Liver (tissue), 9 donors: ENCODE results near the gene HYCC1. TPM values are rescaled to one million over a fixed set of nuclear protein-coding genes. Genes with fewer than 3 reads are reported as not detected.

ENCODE experiments used
- DNase-seq: peaks from one replicate; pipeline ENCODE4 v3.0.0-alpha.2; 2017; ENCODE audit warnings: low spot score
- H3K27ac ChIP-seq, 2 donors: one replicate each; pipeline ENCODE4 v1.7.0; 2013; ENCODE audit warnings: inconsistent platforms in 2 of 2, low read length in 2 of 2, control low read depth in 1 of 2, low read depth in 1 of 2, mild to moderate bottlenecking in 1 of 2
- H3K27me3 ChIP-seq, 4 donors: one replicate each; pipeline versions ENCODE4 v1.6.1 to v1.7.0; 2013; ENCODE audit warnings: low read length in 3 of 4, inconsistent platforms in 1 of 4, mild to moderate bottlenecking in 1 of 4, moderate library complexity in 1 of 4; ENCODE audit not compliant: control insufficient read depth in 4 of 4, insufficient read depth in 4 of 4
- H3K36me3 ChIP-seq, 4 donors: one replicate each; pipeline versions ENCODE4 v1.6.1 to v1.7.0; 2013; ENCODE audit warnings: low read length in 3 of 4, mild to moderate bottlenecking in 3 of 4, low read depth in 1 of 4, moderate library complexity in 1 of 4; ENCODE audit not compliant: control insufficient read depth in 4 of 4, insufficient read depth in 3 of 4
- H3K4me1 ChIP-seq, 4 donors: one replicate each; pipeline versions ENCODE4 v1.6.1 to v1.7.0; 2013; ENCODE audit warnings: low read length in 3 of 4, mild to moderate bottlenecking in 3 of 4, moderate library complexity in 1 of 4; ENCODE audit not compliant: control insufficient read depth in 4 of 4, insufficient read depth in 4 of 4
- H3K4me3 ChIP-seq, 3 donors: one replicate each; pipeline versions ENCODE4 v1.6.1 to v1.7.0; 2013; ENCODE audit warnings: low read length in 3 of 3, control low read depth in 1 of 3, low read depth in 1 of 3, mild to moderate bottlenecking in 1 of 3
- H3K9ac ChIP-seq, 2 donors: one replicate each; pipeline ENCODE4 v1.7.0; 2013; ENCODE audit warnings: low read length in 2 of 2, mild to moderate bottlenecking in 2 of 2, moderate library complexity in 2 of 2, control low read depth in 1 of 2, low read depth in 1 of 2
- H3K9me3 ChIP-seq, 4 donors: one replicate each; pipeline versions ENCODE4 v1.6.1 to v1.7.0; 2013; ENCODE audit warnings: low read length in 3 of 4; ENCODE audit not compliant: control insufficient read depth in 4 of 4
- CTCF ChIP-seq: fragments of 150-350 bp; IDR thresholded peaks from 2 replicates; pipeline ENCODE4 v1.5.1; 2017; ENCODE audit warnings: improper control_type of control experiment, low read depth, low read length; ENCODE audit not compliant: missing input control
- EGR1 ChIP-seq, 2 donors: IDR thresholded peaks; 2 replicates each; pipeline ENCODE4 v1.6.1; 2016 to 2018; ENCODE audit warnings: antibody characterized with exemption in 2 of 2, low read depth in 2 of 2
- FOXA2 ChIP-seq: IDR thresholded peaks from 2 replicates; pipeline ENCODE4 v1.6.1; 2016; ENCODE audit warnings: antibody characterized with exemption
- GABPA ChIP-seq, 2 donors: IDR thresholded peaks in 1 of 2; conservative IDR thresholded peaks in 1 of 2; 2 replicates each; pipeline ENCODE4 v1.6.1; 2016; ENCODE audit warnings: antibody characterized with exemption in 2 of 2, mild to moderate bottlenecking in 1 of 2, moderate library complexity in 1 of 2
- HNF4A ChIP-seq, 2 donors: conservative IDR thresholded peaks; 2 replicates each; pipeline ENCODE4 v1.6.1; 2016; ENCODE audit warnings: antibody characterized with exemption in 2 of 2, mild to moderate bottlenecking in 2 of 2
- HNF4G ChIP-seq: IDR thresholded peaks from 2 replicates; pipeline ENCODE4 v1.6.1; 2016; ENCODE audit warnings: antibody characterized with exemption
- MAX ChIP-seq: IDR thresholded peaks from 2 replicates; pipeline ENCODE4 v1.6.1; 2016; ENCODE audit warnings: antibody characterized with exemption
- RAD21 ChIP-seq, 2 donors: IDR thresholded peaks; 2 replicates each; pipeline ENCODE4 v1.6.1; 2016; ENCODE audit warnings: antibody characterized with exemption in 2 of 2, mild to moderate bottlenecking in 2 of 2
- RXRA ChIP-seq, 2 donors: IDR thresholded peaks; 2 replicates each; pipeline ENCODE4 v1.6.1; 2017 to 2018; ENCODE audit warnings: antibody characterized with exemption in 2 of 2, mild to moderate bottlenecking in 1 of 2
- TAF1 ChIP-seq: conservative IDR thresholded peaks from 2 replicates; pipeline ENCODE4 v1.6.1; 2016; ENCODE audit warnings: antibody characterized with exemption, mild to moderate bottlenecking
- YY1 ChIP-seq: IDR thresholded peaks from 2 replicates; pipeline ENCODE4 v1.6.1; 2016; ENCODE audit warnings: antibody characterized with exemption, mild to moderate bottlenecking
- WGBS: extraction: QIAGEN DNeasy Blood & Tissue Kit; methylation state at CpG from one replicate; pipeline ENCODE4 v1.1.7; 2013; 5-methylcytosine and 5-hydroxymethylcytosine counted together
- polyA plus RNA-seq, 2 donors: library from polyadenylated mRNA; stranded (reverse) in 1 of 2; unstranded in 1 of 2; fragments of 200-250 nt in 1 of 2; fragments of >200 nt in 1 of 2; fragmentation: Nextera tagmentation in 1 of 2; extraction: Ambion mirVana in 1 of 2; gene quantifications; one replicate each; pipeline versions ENCODE4 v1.2.1 to v1.2.3, GENCODE V29; 2013 to 2015
- total RNA-seq, 2 donors: library from RNA; depleted of rRNA; stranded (reverse); fragments of >200 nt; gene quantifications; one replicate each; pipeline ENCODE4 v1.2.3, GENCODE V29; 2014
- TF ChIP-seq, protein P1 (sequence below): IDR thresholded peaks from 2 replicates; pipeline ENCODE4 v1.6.1; 2016; ENCODE audit warnings: antibody characterized with exemption, mild to moderate bottlenecking
- TF ChIP-seq, protein P2 (sequence below): IDR thresholded peaks from 2 replicates; pipeline ENCODE4 v1.6.1; 2016; ENCODE audit warnings: antibody characterized with exemption
- donor health status: healthy.
- donor health status: healthy.
- donor health status: healthy.
- donor health status: healthy.
- donor health status: healthy.

Gene HYCC1
- total and polyA plus RNA-seq, 4 donors, result 5.6 to 19.0 (median 10.6) TPM

DNA sequence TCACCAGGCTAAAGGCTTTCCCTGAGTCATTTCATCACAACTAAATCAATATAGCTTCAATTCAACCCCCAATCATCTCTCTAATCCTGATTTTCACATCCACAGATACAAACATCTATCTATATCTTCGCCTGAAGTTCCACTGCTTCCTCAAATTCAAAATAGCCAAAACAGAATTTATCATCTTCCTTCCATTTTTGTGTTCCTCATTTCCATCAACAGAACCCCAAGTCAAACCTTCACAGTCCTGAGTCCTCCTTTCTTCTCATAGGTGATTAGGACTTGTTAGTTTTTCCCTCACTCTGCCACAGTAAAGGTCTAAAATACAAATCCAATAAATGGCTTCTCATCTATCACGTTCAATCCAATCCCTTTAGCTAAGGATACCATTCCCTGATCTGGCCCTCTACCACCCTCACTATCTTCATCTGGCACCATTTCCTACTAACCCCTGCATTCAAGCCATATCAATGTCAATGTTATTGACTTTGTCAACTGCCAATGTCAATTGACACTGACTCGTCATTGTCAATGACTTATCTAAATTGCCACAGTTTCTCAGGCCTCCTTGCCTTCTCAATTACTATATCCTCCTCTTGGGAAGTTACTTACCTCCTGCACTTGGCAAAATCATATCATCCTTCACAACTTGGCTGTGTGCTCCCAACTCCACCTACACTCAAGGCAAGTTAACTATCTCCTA, 2.6 kb downstream of the HYCC1 start:
- H3K27me3 ChIP-seq, result no peaks in the 10 kb centered on the region
- no peaks in the 10 kb centered on the region for H3K36me3 ChIP-seq
- H3K9me3 ChIP-seq, result no peaks in the 10 kb centered on the region
- no peak overlapping the region for H3K27ac ChIP-seq
- no peak overlapping the region for H3K9ac ChIP-seq
- WGBS, result 69% methylated on average over 3 of the region's 3 CpGs
- H3K4me1 ChIP-seq, result peaks cover 2 to 25% (median 10%) of the 10 kb centered on the region in 4 donors
- no peak for DNase-seq
- no peak overlapping the region for H3K4me3 ChIP-seq
- TF ChIP-seq MAX (no peak), CTCF (no peak), YY1 (no peak), GABPA (IDR thresholded peaks at IDR 0.05 in 1 of 2, conservative IDR thresholded peaks at IDR 0.05 in 1 of 2) (no peak), EGR1 (IDR thresholded peaks at IDR 0.05; ENCODE audit: low read depth in 2 of 2) (no peak), RXRA (IDR thresholded peaks at IDR 0.05) (no peak), TAF1 (no peak), HNF4A (conservative IDR thresholded peaks at IDR 0.05) (no peak), RAD21 (IDR thresholded peaks at IDR 0.05) (no peak), HNF4G (no peak)
- TF ChIP-seq, protein P1, sequence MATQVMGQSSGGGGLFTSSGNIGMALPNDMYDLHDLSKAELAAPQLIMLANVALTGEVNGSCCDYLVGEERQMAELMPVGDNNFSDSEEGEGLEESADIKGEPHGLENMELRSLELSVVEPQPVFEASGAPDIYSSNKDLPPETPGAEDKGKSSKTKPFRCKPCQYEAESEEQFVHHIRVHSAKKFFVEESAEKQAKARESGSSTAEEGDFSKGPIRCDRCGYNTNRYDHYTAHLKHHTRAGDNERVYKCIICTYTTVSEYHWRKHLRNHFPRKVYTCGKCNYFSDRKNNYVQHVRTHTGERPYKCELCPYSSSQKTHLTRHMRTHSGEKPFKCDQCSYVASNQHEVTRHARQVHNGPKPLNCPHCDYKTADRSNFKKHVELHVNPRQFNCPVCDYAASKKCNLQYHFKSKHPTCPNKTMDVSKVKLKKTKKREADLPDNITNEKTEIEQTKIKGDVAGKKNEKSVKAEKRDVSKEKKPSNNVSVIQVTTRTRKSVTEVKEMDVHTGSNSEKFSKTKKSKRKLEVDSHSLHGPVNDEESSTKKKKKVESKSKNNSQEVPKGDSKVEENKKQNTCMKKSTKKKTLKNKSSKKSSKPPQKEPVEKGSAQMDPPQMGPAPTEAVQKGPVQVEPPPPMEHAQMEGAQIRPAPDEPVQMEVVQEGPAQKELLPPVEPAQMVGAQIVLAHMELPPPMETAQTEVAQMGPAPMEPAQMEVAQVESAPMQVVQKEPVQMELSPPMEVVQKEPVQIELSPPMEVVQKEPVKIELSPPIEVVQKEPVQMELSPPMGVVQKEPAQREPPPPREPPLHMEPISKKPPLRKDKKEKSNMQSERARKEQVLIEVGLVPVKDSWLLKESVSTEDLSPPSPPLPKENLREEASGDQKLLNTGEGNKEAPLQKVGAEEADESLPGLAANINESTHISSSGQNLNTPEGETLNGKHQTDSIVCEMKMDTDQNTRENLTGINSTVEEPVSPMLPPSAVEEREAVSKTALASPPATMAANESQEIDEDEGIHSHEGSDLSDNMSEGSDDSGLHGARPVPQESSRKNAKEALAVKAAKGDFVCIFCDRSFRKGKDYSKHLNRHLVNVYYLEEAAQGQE, result no peak
- TF ChIP-seq, protein P2, sequence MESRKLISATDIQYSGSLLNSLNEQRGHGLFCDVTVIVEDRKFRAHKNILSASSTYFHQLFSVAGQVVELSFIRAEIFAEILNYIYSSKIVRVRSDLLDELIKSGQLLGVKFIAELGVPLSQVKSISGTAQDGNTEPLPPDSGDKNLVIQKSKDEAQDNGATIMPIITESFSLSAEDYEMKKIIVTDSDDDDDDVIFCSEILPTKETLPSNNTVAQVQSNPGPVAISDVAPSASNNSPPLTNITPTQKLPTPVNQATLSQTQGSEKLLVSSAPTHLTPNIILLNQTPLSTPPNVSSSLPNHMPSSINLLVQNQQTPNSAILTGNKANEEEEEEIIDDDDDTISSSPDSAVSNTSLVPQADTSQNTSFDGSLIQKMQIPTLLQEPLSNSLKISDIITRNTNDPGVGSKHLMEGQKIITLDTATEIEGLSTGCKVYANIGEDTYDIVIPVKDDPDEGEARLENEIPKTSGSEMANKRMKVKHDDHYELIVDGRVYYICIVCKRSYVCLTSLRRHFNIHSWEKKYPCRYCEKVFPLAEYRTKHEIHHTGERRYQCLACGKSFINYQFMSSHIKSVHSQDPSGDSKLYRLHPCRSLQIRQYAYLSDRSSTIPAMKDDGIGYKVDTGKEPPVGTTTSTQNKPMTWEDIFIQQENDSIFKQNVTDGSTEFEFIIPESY, result no peak

DNA sequence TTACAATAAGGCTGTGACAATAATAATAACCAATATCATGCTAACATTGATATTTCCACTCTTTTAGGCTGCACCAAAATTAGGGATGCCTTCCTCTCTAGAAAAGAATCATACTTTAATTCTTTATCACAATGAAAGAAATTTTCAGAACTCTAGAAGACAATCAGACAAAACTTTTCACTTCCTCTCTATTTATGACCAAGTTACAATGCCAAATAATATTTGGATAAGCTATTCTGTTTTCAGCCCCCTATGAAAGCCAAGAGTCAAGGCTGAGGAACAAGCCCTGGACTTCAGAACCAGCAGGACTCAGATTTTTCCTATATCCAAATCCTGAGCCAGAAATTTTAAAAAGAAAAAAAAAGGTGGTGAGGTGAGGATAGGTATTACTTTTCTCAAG, 4.6 kb downstream of the HYCC1 start:
- H3K9me3 ChIP-seq, result no peaks in the 10 kb centered on the region
- no peak overlapping the region for H3K4me3 ChIP-seq
- DNase-seq, result no peak
- TF ChIP-seq TAF1 (no peak), HNF4G (no peak), FOXA2 (no peak)
- H3K36me3 ChIP-seq, result no peaks in the 10 kb centered on the region
- peaks cover 2 to 25% (median 10%) of the 10 kb centered on the region in 4 donors for H3K4me1 ChIP-seq
- no peaks in the 10 kb centered on the region for H3K27me3 ChIP-seq
- H3K27ac ChIP-seq, result no peak overlapping the region
- H3K9ac ChIP-seq, result no peak overlapping the region
